Esophagus squamous epithelium (tissue), 5 donors: ENCODE data around the gene GLMP. TPM values are rescaled to one million over a fixed set of nuclear protein-coding genes. Genes with fewer than 3 reads are reported as not detected.
A peak's percentile ranks its signal among the peaks of the same experiment; 100 is the strongest.

Source experiments
- DNase-seq: peaks from one replicate; lab custom pipeline; 2025; lab: John Stamatoyannopoulos, UW
- H3K27ac ChIP-seq, 4 donors: fragments of 200-600 bp; sonication (generic); one replicate each; pipeline ENCODE4 v1.5.1; 2016 to 2019; ENCODE audit warnings: mild to moderate bottlenecking in 1 of 4
- H3K27me3 ChIP-seq, 4 donors: fragments of 200-600 bp; sonication (generic); 1 replicate in 3 of 4; 2 replicates in 1 of 4; pipeline versions ENCODE4 v1.5.1 to v1.6.0; 2017 to 2021; ENCODE audit warnings: antibody characterized with exemption in 1 of 4
- H3K36me3 ChIP-seq, 3 donors: fragments of 200-600 bp; sonication (generic); one replicate each; pipeline ENCODE4 v1.5.1; 2016 to 2019
- H3K4me1 ChIP-seq, 3 donors: fragments of 200-600 bp; sonication (generic); one replicate each; pipeline ENCODE4 v1.5.1; 2017 to 2019
- H3K4me3 ChIP-seq, 4 donors: fragments of 200-600 bp; sonication (generic); 1 replicate in 3 of 4; 2 replicates in 1 of 4; pipeline ENCODE4 v1.5.1; 2016 to 2019; ENCODE audit warnings: mild to moderate bottlenecking in 2 of 4, moderate library complexity in 1 of 4
- H3K9me3 ChIP-seq, 3 donors: fragments of 200-600 bp; sonication (generic); one replicate each; pipeline ENCODE4 v1.5.1; 2016 to 2019
- CTCF ChIP-seq, 6 experiments: fragments of 450-650 bp in 4 of 6; fragments of 200-600 bp in 2 of 6; sonication (generic) in 2 of 6; IDR thresholded peaks; one replicate each; pipeline ENCODE4 v1.5.1; 2016 to 2019; ENCODE audit warnings: antibody characterized with exemption in 6 of 6, mild to moderate bottlenecking in 4 of 6, moderate library complexity in 4 of 6
- POLR2A ChIP-seq, 4 donors: fragments of 450-650 bp; IDR thresholded peaks; one replicate each; pipeline ENCODE4 v1.6.1; 2017; ENCODE audit warnings: antibody characterized with exemption in 4 of 4, mild to moderate bottlenecking in 4 of 4, moderate library complexity in 3 of 4
- WGBS, 2 donors: methylation state at CpG; one replicate each; pipeline ENCODE4 v1.1.5; 2018; 5-methylcytosine and 5-hydroxymethylcytosine counted together
- intact Hi-C: fragments of 100-400 bp; cut with DNase I; formaldehyde crosslinking; loops from one replicate; pipeline ENCODE4 v1.15.0; 2022
- total RNA-seq, 4 donors: library from RNA; depleted of rRNA; stranded (reverse); fragments of >200 nt; gene quantifications; one replicate each; pipeline ENCODE4 v1.1.0, GENCODE V29; 2016
- donor health status: DM: yes; HTN: yes; CAD: no.

The GLMP gene
- total RNA-seq, 4 donors from 2014 or later = 16.1 to 44.2 (median 27.7) TPM

- peaks cover 33 to 46% (median 39%) of the 10 kb centered on the region in 3 donors for H3K36me3 ChIP-seq
- peak overlapping the region in 1 of 4 donors; percentile 28 for H3K27ac ChIP-seq
- DNase-seq = no peak
- 50 to 80% methylated on average over 2 to 4 of the region's 4 CpGs for WGBS, 2 donors
- TF ChIP-seq POLR2A (IDR thresholded peaks at IDR 0.05) (no peak), CTCF (IDR thresholded peaks at IDR 0.05) (no peak)
- H3K27me3 ChIP-seq = peaks cover 0 to 21% (median 0%) of the 10 kb centered on the region in 4 donors
- intact Hi-C loops = no loop called here
- H3K4me3 ChIP-seq = no peak overlapping the region
- no peaks in the 10 kb centered on the region for H3K9me3 ChIP-seq
- H3K4me1 ChIP-seq = peaks cover 20 to 50% (median 30%) of the 10 kb centered on the region in 3 donors
These were observed 47.2 kb downstream of the GLMP start for GRCh38 chr1:156248323-156248683.

- H3K4me3 ChIP-seq = no peak within 1 kb of the TSS
- no peak for TF ChIP-seq CTCF (IDR thresholded peaks at IDR 0.05)
- no peak for TF ChIP-seq POLR2A (IDR thresholded peaks at IDR 0.05)
These were observed 47.8 kb downstream of the GLMP start, which contains the start of gene PAQR6 for GRCh38 chr1:156247460-156248322. Gene PAQR6 (minus strand): TSS chr1:156248056. CDS start chr1:156246731, 1,325 bp downstream.

DNA sequence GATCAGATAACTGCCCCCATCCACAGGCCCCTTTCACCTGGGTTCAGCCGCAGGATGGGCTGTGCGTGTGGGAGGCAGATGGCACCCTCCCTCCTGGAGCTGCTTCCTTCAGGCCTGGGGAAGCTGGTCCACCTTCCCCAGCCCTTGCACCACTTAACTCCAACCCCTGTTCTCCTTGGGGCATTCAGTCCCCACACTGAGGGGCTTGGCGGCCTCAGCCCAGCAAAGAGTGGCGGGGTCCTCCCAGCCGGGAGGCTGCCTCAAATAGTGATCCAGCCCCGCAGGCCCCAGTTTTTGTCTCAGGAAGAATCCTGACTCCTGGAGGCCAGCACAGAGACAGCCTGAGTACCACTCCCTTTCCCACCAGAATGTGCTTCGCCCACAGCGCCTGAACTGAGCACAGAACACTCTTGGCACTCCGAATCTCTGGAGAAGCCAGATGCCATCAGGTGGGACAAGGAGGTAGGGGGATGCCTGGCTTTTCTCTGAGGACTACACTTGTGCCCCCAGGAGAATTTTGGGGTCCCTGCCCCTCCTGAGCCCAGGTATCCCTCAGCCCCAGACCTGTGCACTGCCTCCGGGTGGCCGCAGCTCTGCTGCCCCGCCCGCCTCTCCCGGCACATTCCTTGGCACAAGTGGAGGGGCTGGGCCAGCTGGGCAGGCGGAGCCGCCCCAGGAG is 48.6 kb downstream of the GLMP start:
- Histone ChIP-seq H3K36me3 (peaks cover 23 to 39% (median 26%) of the 10 kb centered on the region in 3 donors), H3K27ac (peak overlapping the region in 1 of 4 donors; percentile 5), H3K9me3 (no peaks in the 10 kb centered on the region), H3K4me1 (peaks cover 20 to 46% (median 30%) of the 10 kb centered on the region in 3 donors), H3K27me3 (peaks cover 0 to 21% (median 0%) of the 10 kb centered on the region in 4 donors), H3K4me3 (no peak overlapping the region)
- intact Hi-C loops = no loop called here
- no peak for DNase-seq
- TF ChIP-seq POLR2A (IDR thresholded peaks at IDR 0.05) (no peak), CTCF (IDR thresholded peaks at IDR 0.05) (peak in 1 of 6 experiments; percentile 6)
- 24 to 33% methylated on average over 2 to 7 of the region's 16 CpGs for WGBS, 2 donors

More at GRCh38 chr1:156247460-156248322, 47.8 kb downstream of the GLMP start, which contains the start of gene PAQR6:
- H3K27me3 ChIP-seq = peaks cover 0 to 21% (median 0%) of the 10 kb centered on the region in 4 donors
- 32 to 42% methylated on average over 3 to 4 of the region's 16 CpGs for WGBS, 2 donors
- DNase-seq = no peak
- peaks cover 20 to 50% (median 30%) of the 10 kb centered on the region in 3 donors for H3K4me1 ChIP-seq
- intact Hi-C loops = no loop called here
- peak within 1 kb of the TSS in 2 of 4 donors; percentile 5 to 28 for H3K27ac ChIP-seq
- H3K36me3 ChIP-seq = peaks cover 27 to 40% (median 33%) of the 10 kb centered on the region in 3 donors
- H3K9me3 ChIP-seq = no peaks in the 10 kb centered on the region

- TF ChIP-seq CTCF (IDR thresholded peaks at IDR 0.05) = no peak
- TF ChIP-seq POLR2A (IDR thresholded peaks at IDR 0.05) = no peak
- no peak for DNase-seq
- H3K27me3 ChIP-seq = peaks cover 0 to 21% (median 0%) of the 10 kb centered on the region in 4 donors
- 58 to 63% methylated on average over 7 of the region's 10 CpGs for WGBS, 2 donors
- H3K4me1 ChIP-seq = peaks cover 20 to 46% (median 30%) of the 10 kb centered on the region in 3 donors
- H3K27ac ChIP-seq = peak overlapping the region in 1 of 4 donors; percentile 5
- no peaks in the 10 kb centered on the region for H3K9me3 ChIP-seq
- intact Hi-C loops = no loop called here
- H3K4me3 ChIP-seq = peak overlapping the region in 1 of 4 donors; percentile 62
- peaks cover 17 to 39% (median 20%) of the 10 kb centered on the region in 3 donors for H3K36me3 ChIP-seq
These were observed 49.2 kb downstream of the GLMP start for GRCh38 chr1:156246241-156246780.
